HPDE6-E6E7 (cell line): Measurements from ENCODE around the gene SPEM1.
"Not testable (repeated sequence)": the region's sequence is repeated elsewhere in the genome, so short reads cannot be mapped to it uniquely, and the experiment has no call there.

ENCODE experiments used
- DNase-seq: peaks from one replicate; pipeline ENCODE4 v3.0.0; 2011; ENCODE audit warnings: missing footprints; ENCODE audit errors: extremely low spot score

SPEM1 gene

GRCh38 chr17:7468804-7469389, 48.8 kb downstream of the SPEM1 start:
- no peak for DNase-seq

- DNase-seq = not testable (repeated sequence)
These were observed 49.7 kb downstream of the SPEM1 start for GRCh38 chr17:7469843-7470242.

GRCh38 chr17:7470457-7470973, 50.4 kb downstream of the SPEM1 start:
- not testable (repeated sequence) for DNase-seq
